Measurements from ENCODE around the gene ASXL2.
"Not testable (repeated sequence)": the region's sequence is repeated elsewhere in the genome, so short reads cannot be mapped to it uniquely, and the experiment has no call there.

ASXL2 gene

DNA sequence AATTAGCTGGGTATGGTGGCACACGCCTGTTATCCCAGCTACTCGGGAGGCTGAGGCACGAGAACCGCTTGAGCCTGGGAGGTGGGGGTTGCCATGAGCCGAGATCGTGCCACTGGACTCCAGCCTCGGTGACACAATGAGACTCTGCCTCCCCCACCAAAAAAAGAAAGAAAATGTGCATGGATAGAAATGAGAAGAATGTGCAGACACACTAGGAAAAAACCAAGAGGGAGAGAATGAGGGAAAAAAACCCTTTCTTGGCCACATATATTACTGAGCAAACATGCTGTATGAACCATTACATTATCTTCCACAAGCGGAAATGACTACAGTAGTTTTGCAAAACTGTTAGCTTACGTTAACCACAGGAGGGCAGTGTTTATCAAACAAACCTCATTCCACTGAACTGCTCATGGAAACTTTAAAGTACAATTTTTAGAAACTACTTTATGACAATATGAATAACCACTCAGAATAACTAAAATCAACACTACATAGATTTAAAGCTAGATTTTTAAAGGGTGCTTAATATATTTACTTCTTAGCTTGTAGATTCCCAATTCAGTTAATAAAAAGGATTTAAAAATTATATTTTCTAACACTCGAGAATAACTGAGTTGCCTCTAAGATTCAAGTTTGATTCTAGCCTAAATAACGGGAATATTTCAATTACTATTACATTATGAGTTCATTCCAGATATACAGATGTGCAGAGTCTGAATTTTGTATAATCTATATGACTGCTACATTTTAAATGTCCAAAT, 26.4 kb downstream of the ASXL2 start:
- TF ChIP-seq EZH2phosphoT487 (IDR thresholded peaks at IDR 0.05; ENCODE audit: low read depth) (no peak), CTCF (IDR thresholded peaks at IDR 0.05; ENCODE audit: low read depth, low read length) (peak; percentile 74)
- Histone ChIP-seq H3K27ac (ENCODE audit: low read length) (no peak overlapping the region), H3K4me2 (ENCODE audit: low read length) (peak overlapping the region; percentile 63), H2AFZ (ENCODE audit: low read depth, low read length) (no peak overlapping the region), H3K27me3 (ENCODE audit: low read depth, low read length) (no peaks in the 10 kb centered on the region), H3K9me3 (ENCODE audit: insufficient read depth, low read length) (no peaks in the 10 kb centered on the region), H3K4me3 (ENCODE audit: low read length) (peak overlapping the region; percentile 61), H3K36me3 (replicated peaks; ENCODE audit: low read depth, low read length) (peaks cover 6% of the 10 kb centered on the region), H4K20me1 (ENCODE audit: insufficient read depth, low read length) (peaks cover 30% of the 10 kb centered on the region), H3K79me2 (ENCODE audit: low read length) (peaks cover 52% of the 10 kb centered on the region), H3K4me1 (ENCODE audit: low read length) (peaks cover 20% of the 10 kb centered on the region), H3K9ac (ENCODE audit: low read length) (peak overlapping the region; percentile 20; the same call in 1 of the 2 replicates)

- Histone ChIP-seq H3K79me2 (ENCODE audit: low read length) (peaks cover 57% of the 10 kb centered on the region), H3K4me1 (ENCODE audit: low read length) (peaks cover 20% of the 10 kb centered on the region), H4K20me1 (ENCODE audit: insufficient read depth, low read length) (peaks cover 25% of the 10 kb centered on the region)
- not testable (repeated sequence) for H3K9me3 ChIP-seq (ENCODE audit: insufficient read depth, low read length); H3K9ac ChIP-seq (ENCODE audit: low read length); H3K4me3 ChIP-seq (ENCODE audit: low read length); H2AFZ ChIP-seq (ENCODE audit: low read depth, low read length); H3K27me3 ChIP-seq (ENCODE audit: low read depth, low read length); H3K36me3 ChIP-seq (replicated peaks; ENCODE audit: low read depth, low read length); H3K4me2 ChIP-seq (ENCODE audit: low read length); H3K27ac ChIP-seq (ENCODE audit: low read length)
These were observed 27.9 kb downstream of the ASXL2 start for GRCh38 chr2:25850400-25850799.

- H3K4me3 ChIP-seq (ENCODE audit: low read length); H2AFZ ChIP-seq (ENCODE audit: low read depth, low read length); H3K9me3 ChIP-seq (ENCODE audit: insufficient read depth, low read length); H3K36me3 ChIP-seq (replicated peaks; ENCODE audit: low read depth, low read length); H3K27me3 ChIP-seq (ENCODE audit: low read depth, low read length); H3K9ac ChIP-seq (ENCODE audit: low read length); H3K27ac ChIP-seq (ENCODE audit: low read length); H3K4me2 ChIP-seq (ENCODE audit: low read length): not testable (repeated sequence)
- H3K79me2 ChIP-seq (ENCODE audit: low read length): peaks cover 49% of the 10 kb centered on the region
- peaks cover 19% of the 10 kb centered on the region for H4K20me1 ChIP-seq (ENCODE audit: insufficient read depth, low read length)
- H3K4me1 ChIP-seq (ENCODE audit: low read length): peaks cover 20% of the 10 kb centered on the region
These were observed 28.9 kb downstream of the ASXL2 start for GRCh38 chr2:25849350-25849749.

DNA sequence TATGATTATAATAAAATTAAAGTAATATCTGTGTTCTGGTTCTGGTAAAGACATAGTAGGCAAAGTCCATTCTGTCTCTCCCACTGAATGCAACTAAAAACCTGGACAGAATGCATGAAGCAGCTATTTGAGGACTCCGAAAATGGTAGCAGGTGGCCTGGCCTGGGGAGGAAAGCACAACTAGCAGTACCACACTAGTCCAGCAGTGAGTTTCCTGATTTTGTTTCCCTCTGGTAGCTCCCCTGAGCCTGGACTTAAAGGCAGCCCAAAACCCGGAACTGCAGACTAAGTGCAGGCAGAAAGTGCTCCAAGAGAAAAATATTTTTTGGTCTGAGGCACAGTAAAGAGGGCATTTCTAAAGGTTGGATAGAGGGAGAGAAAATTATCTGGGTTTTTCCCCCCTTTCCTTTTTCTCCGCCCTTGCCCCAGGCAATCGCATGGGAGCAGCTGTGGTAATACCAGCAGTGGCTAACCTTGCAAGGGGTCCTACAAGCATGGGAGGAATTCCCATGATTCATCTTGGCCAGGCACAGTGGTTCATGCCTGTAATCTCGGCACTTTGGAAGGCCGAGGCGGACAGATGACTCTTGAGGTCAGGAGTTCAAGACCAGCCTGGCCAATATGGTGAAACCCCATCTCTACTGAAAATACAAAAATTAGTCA, 32.3 kb downstream of the ASXL2 start:
- Histone ChIP-seq H3K36me3 (replicated peaks; ENCODE audit: low read depth, low read length) (peaks cover 3% of the 10 kb centered on the region), H3K9ac (ENCODE audit: low read length) (no peak overlapping the region), H3K4me3 (ENCODE audit: low read length) (no peak overlapping the region), H4K20me1 (ENCODE audit: insufficient read depth, low read length) (no peaks in the 10 kb centered on the region), H3K27me3 (ENCODE audit: low read depth, low read length) (no peaks in the 10 kb centered on the region), H2AFZ (ENCODE audit: low read depth, low read length) (no peak overlapping the region), H3K4me2 (ENCODE audit: low read length) (no peak overlapping the region), H3K79me2 (ENCODE audit: low read length) (peaks cover 28% of the 10 kb centered on the region), H3K4me1 (ENCODE audit: low read length) (no peaks in the 10 kb centered on the region), H3K27ac (ENCODE audit: low read length) (no peak overlapping the region), H3K9me3 (ENCODE audit: insufficient read depth, low read length) (no peaks in the 10 kb centered on the region)
- no peak for TF ChIP-seq EZH2phosphoT487 (IDR thresholded peaks at IDR 0.05; ENCODE audit: low read depth)

DNA sequence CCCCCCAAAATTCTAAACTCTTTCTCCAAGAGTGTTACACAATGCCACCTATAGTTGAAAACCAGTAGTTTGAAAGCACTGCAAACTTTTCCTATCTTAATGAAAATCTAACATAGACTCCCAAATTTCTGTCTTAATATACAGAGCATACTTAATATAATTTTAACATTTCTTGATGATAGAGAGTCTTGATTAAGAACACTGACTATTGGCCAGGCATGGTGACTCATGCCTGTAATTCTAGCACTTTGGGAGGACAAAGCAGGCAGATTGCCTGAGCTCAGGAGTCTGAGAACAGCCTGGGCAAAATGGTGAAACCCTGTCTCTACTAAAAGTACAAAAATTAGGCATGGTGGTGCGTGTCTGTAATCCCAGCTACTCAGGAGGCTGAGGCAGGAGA, 34.2 kb downstream of the ASXL2 start:
- no peaks in the 10 kb centered on the region for H3K4me1 ChIP-seq (ENCODE audit: low read length)
- no peak overlapping the region for H3K9ac ChIP-seq (ENCODE audit: low read length)
- no peaks in the 10 kb centered on the region for H4K20me1 ChIP-seq (ENCODE audit: insufficient read depth, low read length)
- peaks cover 22% of the 10 kb centered on the region for H3K79me2 ChIP-seq (ENCODE audit: low read length)
- H3K9me3 ChIP-seq (ENCODE audit: insufficient read depth, low read length): no peaks in the 10 kb centered on the region
- H2AFZ ChIP-seq (ENCODE audit: low read depth, low read length): no peak overlapping the region
- H3K27ac ChIP-seq (ENCODE audit: low read length): no peak overlapping the region
- H3K36me3 ChIP-seq (replicated peaks; ENCODE audit: low read depth, low read length): peaks cover 3% of the 10 kb centered on the region
- TF ChIP-seq CTCF (IDR thresholded peaks at IDR 0.05; ENCODE audit: low read depth, low read length) (peak; percentile 11; the same call in 1 of the 2 replicates), EZH2phosphoT487 (IDR thresholded peaks at IDR 0.05; ENCODE audit: low read depth) (no peak)
- H3K4me3 ChIP-seq (ENCODE audit: low read length): no peak overlapping the region
- H3K27me3 ChIP-seq (ENCODE audit: low read depth, low read length): no peaks in the 10 kb centered on the region
- no peak overlapping the region for H3K4me2 ChIP-seq (ENCODE audit: low read length)
